GM18498 (cell line): ENCODE data around the gene VPS8.

Source experiments
- ATAC-seq: cut with Tn5 transposase; IDR thresholded peaks from one replicate; pipeline ENCODE4 v1.9.1; 2021; ENCODE audit warnings: mild to moderate bottlenecking, moderate library complexity; ENCODE audit not compliant: unreplicated experiment

Gene VPS8

DNA sequence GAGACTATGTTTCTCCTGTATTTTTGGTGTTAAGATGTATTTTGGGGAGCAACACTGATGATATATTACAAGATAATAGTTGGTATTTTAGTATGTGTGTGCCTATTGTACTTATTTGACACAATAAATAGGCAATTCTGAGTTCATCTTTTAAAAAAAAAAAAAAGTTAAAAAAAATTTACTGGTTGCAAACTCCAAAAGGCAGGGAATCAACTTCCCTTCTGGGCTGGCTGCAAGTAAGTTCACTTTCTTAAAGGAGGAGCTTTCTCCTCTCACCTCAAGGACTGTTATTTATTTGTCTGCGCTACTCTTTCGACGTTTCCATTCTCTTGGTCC, 335 bp upstream of the VPS8 start:
- ATAC-seq: no peak

DNA sequence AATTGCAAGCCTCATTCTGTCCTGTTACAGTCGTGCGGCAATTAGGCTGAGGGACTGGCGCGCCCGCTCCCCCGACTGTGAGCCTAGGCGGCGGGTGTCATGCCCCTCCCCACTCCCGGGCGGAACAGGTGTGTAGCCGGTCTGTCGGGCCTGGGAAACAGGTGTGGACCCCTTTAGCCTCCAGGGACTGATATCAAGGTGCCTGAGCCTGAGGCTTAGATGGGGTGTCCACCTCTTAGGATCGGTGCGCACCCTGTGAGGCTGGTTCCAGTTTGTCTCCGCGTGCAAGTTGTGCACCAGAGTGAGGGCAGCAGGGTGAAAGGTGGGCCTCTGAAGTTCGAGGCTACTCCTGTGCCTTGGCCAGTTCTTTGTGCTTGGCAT, 686 bp downstream of the VPS8 start:
- ATAC-seq: peak; percentile 34

DNA sequence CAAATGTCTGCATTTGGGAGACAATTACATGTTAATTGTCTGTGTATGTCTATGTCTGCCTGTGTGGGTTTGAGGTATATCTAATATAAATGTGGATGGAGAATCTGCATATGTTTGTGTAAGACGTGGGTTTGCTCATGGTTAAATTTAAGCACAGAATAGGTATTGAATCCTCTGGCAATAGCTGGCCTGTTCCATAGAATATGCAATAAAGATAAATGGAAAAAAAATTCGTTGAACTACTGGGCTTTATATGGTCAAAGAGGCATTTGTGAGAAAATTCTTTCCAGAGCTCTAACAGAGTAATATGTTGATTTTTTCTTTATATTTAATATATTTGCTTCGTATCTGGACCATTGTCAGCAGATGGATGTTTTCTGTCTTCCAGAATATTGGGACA, 1.4 kb downstream of the VPS8 start:
- ATAC-seq: no peak

DNA sequence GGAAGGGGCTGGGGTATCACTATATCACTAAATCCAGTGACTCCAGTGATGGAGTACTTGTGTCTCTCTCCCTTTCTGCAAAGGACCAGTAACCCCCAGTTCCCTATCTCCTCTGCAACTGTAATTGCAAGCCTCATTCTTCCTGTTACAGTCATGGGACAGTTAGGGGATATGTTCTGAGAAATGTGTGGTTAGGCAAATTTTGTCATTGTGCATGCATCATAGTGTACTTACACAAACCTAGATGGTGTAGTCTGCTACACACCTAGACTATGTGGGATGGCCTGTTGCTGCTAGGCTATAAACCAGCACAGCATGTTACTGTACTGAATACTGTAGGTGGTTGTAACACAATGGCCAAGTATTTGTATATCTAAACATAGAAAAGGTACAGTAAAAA, 2.2 kb downstream of the VPS8 start:
- ATAC-seq: no peak

DNA sequence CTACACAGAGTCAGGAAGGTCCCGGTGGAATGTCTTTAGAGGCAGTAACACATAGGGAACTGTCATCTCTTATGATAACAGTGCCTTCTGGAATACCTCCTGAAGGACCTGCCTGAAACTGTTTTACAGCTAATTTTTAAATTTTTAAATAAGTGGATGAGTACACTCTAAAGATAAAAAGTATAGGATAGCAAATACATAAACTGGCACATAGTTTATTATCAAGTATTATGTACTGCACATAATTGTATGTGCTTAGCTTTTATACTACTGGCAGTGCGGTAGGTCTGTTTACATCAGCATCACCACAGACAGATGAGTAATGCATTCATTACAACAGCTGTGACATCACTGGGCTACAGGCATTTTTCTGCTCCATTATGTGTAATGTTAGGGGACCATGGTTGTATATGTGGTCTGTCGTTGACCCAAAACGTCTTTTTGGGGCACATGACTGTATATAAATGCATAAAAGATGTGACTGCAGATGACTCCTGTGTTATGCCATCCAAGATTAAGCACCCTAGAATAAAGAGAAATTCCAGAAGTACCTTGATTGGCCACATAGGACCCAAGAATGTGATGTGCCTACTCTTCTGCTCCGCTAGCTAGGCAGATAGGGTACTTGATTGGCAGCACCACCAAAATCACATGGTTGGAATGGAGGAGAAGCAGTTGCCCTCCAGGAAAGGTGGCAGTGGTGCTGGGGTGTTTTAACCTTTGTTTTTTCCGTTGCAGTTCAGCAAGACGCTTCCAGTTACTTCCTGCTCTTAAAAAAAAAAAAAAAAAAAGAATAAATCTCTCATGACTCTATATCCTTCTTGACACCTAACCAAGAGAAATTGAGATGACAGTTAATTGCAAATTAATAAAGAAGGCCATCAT, 3.3 kb downstream of the VPS8 start:
- no peak for ATAC-seq

DNA sequence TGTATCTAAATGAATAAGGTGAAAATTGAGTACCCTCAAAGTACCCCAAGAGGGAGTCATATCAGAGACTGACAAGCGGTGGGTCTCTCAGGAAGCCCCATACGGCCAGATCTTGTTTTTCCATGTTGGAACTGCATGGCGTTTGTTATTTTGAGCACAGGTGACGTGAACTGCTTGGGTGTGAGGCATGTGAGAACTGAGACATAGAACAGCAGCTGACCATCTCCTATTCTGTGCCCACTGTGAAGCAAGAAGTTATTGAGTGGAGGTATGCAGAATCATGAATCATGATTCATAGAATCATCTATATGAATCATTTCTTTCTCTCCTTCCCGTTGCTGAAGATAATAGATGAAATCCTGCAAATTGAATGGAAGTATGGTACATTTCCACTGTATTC, 4.6 kb downstream of the VPS8 start:
- no peak for ATAC-seq

DNA sequence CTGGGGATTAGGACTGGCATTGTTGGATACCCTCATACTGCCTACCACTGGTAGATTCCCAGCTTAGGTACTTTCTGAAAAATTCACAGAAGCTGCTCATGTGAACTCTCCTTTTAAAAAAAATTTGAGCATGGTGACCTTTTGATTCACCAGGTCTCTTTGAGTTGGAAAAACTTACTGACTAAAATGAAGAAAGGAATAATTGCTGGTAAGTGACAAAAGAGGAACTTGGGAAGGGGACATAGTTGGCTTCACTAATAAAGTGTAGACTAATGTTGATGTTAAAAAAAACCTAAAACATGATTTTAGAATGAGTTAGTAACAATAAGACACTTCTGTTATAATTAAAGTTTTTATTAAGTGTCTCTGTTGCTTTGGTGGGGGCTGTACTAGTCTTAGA, 8.6 kb downstream of the VPS8 start:
- no peak for ATAC-seq

DNA sequence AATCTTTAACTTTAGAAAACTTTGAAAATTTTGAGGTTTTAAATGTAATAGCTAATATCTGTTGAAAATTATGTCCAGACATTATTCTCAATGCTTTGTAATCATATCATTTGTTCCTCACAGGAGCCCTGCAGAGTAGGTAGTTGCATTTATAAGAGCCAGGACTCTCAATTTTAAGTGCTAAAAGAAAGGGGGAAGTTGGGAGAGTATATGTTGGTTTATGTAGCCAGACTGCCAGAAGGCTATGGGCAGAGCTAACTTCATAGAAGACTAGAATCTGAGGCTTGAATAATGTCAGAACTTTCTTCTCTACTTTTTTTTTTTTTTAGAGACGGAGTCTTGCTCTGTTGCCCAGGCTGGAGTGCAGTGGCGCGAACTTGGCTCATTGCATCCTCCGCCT, 9.1 kb downstream of the VPS8 start:
- ATAC-seq: no peak

DNA sequence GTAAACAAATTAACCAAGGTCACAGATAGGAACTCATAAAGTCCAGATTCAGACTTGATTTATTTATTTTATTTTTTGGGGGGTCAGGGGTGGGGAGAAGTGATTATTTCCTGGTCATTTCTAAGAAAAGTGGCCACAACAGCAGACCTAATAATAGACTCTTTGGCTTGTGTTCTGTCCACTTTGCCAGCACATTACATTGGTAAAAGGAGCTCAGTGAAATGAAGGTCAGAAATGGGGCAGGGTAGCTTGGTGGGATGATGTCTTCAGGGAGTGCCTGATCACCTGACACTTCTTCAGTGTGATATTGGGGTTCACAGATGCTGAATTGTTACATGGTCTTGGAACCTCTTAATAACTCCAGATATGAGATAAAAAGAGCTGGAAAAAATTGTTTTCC, 10.1 kb downstream of the VPS8 start:
- no peak for ATAC-seq

DNA sequence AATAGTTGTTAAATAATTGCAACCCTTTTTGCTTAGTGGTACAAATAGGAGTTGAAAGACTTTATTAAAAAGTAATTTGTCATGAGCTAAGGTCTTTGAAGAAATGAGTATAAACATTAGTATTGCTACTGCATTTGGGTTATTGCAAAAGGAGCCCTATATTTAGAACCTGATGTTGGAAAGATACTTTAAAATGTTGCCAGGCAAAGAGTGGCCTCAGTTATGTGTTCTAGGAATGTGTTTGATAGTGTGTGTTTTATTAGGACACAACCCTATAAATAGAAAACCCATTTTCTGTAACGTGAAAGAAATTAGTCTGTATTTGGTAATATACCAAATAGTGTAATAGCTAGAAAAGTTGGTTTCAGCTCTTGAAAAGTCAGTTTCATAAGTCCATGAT, 10.7 kb downstream of the VPS8 start:
- no peak for ATAC-seq

DNA sequence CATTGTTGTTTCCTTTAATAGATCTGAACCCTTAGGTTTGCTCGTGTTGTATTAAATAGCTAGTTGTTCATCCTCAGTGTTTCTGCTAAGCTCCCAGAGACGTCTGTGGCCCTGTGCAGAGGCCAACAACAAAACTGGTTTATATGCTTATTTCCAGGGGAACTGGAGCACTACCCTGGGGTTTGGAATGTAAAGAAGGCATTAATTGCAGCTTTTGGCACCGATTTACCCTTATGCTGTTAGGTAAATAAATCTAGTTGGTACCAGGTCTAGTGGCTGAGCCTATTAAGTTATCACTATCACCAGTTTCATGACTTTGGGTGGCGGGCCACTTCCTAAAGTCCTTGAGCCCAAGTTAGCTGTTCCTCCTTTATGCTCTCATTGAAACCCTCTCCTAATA, 12.0 kb downstream of the VPS8 start:
- no peak for ATAC-seq

DNA sequence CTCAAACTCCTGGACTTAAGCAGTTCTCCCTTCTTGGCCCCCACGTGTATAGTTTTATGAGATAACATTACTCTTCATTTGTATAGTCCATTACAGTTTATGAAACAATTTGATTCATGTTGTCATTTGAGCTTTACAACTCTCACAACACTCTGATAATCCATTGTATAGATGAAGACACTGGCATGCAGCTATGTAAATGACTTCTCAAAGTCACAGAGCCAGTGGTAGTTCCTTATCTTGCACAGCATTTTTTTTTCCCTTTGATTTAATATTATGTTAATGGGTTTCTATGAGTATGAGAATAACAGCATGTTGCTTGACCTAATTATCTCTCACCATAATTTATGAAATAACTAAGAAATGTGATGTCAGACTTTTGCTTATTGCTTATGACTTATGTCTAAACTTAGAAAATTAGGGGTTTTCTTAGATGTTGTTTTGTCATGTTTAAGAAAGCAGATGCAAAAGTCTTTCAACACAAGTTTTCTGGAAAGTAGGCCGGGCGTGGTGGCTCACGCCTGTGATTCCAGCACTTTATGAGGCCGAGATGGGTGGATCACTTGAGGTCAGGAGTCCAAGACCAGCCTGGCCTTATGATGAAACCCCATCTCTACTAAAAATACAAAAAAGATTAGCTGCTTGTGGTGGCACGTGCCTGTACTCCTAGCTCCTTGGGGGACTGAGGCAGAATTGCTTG, 13.3 kb downstream of the VPS8 start:
- no peak for ATAC-seq

DNA sequence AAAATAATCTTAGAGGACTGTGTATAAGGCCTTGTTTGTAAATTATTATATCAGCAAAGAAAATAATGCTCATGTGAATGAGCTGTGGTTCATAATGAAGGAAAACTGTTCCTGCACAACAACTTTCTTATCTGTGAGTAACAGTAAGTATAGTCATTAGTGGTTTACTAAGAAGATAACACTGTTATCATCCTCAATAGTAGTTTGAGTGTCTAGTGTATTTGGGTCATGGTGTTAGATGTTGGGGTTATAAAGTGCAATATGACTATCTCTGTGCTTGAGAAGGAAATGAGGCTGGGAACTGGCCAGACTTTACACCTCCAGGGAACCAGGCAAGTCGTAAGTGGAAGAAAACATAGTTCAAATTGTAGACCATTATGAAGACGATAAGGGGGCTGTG, 15.6 kb downstream of the VPS8 start:
- no peak for ATAC-seq

DNA sequence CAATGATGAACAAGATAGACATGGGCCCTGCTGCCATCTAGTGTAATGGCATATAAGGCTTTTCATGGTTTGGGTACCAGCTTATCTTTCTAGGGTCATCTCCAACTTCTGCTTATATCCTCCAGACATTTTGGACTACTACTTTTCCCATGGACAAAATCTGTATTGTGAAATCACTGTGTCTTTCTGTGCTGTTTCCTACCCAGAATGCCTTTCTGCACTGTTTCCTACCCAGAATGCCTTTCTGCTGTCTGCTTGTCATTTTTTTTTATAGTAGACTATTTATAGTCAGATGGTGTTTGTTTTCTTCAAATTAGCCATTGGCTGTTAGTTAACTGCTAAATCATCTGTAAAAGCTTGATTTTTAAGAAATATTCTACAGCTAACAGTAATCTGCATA, 20.1 kb downstream of the VPS8 start:
- ATAC-seq: no peak

DNA sequence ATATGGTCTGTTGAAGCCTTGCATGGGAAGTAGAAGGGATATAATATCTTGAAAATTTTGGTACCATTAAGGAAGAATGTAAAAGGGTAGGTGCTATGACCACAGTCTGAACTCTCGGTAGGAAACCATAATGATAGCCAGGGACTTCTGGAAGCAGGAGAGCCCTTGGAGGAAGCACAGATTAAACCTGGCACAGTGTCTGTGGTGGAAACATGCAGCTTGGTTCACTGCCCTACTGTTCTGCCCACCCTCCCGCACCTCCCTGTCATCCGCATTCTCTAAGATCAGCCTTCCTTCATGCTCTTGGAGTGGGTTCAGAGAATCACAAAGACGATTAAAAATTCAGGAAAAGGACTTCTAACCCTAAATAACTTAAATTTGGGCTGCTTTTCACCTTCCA, 20.9 kb downstream of the VPS8 start:
- ATAC-seq: no peak

DNA sequence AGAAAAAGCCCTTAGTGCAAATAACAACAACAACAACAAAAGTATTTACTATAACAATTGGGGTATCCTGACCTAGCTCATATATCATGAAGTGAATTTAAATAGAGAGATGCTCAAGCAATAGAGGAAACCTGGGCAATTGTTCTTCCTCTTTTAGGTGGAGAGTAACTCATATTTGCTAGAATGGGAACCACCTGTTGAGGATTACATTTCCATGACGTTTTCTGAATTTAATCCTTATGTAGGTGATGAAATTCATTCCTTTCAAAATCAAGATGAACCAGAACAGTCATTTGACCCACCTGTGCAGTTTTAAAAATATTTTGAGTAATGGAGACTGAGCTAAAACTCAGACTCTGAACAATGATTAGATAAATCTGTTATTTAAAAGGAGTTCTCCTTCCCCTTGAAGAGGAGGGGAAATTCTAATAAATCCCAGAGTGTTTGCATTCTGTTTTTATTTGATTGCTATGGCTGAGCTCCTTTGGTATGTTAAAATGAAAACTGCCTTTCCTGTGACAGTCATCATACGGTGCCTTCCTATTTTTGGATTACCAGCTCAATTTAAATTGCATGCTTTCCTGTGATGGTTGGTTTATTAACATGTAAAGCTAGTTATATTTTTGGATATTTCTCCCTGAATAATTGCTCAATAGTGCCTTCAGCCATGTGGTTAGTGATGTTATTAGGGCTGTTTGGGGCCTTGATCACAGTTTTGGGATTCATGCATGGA, 24.3 kb downstream of the VPS8 start:
- no peak for ATAC-seq

DNA sequence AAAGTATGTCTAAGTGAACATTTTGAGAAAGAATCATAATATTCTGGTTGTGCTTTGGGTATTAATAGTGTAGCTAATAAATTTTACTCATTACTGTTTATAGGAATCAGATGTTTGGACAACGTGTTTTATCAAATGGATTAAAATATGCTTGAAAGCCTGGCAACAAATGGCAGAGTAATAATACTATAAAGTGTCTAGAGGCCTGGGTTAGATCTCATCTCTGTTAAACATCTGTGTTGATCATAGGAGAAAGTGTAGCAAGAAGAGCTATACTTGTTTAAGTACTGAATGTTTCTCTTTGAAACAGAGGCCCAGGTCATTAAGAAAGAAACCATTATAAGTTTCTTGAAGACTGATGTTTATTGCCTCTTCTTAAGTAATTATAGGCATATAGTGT, 30.5 kb downstream of the VPS8 start:
- no peak for ATAC-seq

DNA sequence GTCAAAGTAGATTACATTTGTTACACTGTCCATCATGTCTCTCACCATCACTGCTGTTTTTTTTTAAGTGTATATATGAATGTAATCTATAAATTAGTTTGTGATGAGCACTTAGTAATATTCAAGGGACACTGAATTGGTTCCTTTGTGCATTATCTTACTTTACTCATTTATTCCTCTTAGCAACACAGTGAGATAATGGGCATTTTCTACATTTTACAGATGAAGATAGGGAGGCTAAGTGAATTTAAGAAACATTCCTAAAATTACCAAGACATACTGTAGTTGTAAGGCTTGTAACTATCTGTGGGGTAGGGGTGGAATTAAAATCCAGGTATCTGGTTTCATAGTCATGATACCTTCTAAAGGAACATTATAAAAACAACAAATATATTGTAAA, 33.9 kb downstream of the VPS8 start:
- no peak for ATAC-seq

DNA sequence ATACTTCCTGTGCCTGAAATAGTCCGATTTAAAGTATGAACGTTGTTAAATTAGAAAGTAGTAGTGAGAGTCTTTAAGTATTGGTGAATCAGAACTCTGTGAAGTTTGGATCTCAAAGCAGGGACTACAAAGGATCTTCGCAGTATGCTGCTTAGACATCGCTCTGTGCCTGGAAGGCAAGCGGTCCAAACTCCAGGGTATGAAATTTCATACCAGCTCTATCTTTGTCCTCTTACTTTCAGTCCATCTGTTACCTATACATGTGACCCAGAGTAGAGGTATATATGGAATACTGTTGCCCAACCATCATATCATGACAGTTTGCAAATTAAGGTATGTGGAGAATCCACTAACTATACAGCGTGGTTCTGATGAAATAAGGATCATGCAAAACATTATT, 34.5 kb downstream of the VPS8 start:
- no peak for ATAC-seq

DNA sequence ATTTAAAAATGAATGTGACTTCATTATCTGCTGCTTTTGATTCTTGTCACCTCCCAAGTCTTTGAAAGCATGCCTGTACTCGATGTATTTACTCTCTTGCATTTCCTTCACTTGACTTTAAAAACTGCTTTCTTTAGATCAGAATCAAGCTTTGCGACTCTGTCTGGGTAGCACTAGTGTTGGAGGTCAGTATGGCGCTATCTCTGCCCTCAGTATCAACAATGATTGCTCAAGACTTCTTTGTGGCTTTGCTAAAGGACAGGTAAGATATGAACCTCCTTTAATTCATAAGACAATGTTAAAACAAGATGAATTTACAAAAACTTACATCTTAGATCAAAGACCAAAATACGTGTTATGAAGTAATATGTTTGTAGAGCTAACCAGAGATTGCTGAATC, 37.0 kb downstream of the VPS8 start:
- no peak for ATAC-seq

DNA sequence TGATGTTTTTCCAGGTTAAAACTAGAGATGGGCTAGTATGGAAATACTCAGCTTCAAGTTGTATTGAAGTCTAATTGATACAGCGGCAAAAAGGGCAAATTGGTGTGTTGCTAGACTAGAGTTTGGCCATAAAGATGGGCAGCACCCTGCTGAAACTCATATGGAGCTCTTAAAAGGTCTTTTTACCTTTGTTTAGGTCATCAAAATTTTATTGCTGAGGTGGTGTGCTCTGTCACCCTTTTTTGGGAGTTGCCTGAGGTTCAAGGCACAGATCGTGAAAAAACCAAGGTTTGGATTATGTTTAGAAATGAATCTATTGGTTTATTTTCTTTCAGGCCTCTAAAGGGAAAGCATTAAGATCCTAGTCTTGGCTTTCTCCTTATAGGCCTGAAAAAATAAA, 38.2 kb downstream of the VPS8 start:
- ATAC-seq: no peak

DNA sequence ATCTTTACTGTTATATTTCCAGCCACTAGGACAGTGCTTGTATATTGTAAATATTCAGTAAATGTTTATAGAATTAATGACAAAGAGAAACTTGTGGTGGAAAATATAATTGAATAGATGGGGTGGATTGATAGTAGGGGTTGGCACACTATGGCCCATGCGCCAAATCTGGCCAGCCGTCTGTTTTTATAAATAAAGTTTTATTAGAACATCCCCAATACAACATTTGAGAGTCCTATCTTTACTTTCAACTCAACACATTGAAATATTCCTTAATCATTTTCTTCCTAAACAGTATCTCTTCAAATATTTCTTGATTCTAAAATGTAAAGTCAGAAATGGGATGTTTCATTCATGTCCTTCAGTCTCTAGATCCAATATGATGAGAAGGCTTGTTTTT, 45.1 kb downstream of the VPS8 start:
- no peak for ATAC-seq
